ENCODE results near the gene HDAC10. TPM values are rescaled to one million over a fixed set of nuclear protein-coding genes. Genes with fewer than 3 reads are reported as not detected.

HDAC10 gene
- polyA plus RNA-seq, 1 experiment: 18.2 TPM

DNA sequence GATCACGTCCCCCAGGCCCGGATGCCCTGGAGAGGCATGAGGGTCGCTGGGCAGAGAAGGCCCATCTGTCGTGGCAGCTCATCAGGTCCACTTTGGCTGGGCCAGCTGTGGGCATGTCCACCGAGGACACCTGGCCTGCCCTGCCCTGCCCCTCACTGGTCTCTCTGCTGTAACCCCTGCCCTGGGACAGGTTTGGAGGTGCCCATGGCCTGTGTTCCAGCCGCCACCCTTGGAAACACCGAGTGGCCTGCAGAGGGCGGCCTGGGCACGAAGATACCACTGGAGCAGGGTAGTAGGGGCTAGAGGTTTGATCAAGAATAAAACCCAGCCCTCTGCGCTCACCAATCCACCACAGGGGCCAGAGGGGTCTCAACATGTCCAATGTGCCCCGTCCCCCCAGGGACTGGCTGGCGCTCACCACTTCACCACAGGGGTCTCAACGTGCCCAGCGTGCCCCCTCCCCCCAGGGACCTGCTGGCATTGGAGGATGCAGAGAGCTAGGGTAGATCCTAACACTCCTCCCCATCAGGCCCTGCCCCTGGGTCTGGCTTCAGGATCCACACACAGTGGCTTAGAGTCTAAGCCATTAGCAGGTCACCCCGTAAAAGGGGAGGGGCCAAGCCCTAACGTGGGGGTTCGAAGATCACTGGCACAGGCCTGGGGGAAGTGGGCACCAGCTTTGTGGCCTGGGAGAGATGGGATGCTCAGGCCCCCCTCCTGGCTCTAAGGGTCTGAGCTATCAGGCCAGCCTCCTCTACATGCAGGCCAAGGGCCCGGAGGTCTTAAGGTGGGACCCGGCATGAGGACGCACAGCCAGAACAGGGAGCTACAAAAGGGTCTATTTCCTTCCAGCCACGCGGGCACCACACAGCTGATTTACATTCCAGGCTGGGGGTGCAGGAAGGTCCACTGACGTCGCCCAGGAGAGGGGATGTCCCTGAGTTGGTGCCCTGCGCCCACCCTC lies 1.3 kb upstream of the HDAC10 start:
- POLR2A ChIA-PET: no interaction called here

DNA sequence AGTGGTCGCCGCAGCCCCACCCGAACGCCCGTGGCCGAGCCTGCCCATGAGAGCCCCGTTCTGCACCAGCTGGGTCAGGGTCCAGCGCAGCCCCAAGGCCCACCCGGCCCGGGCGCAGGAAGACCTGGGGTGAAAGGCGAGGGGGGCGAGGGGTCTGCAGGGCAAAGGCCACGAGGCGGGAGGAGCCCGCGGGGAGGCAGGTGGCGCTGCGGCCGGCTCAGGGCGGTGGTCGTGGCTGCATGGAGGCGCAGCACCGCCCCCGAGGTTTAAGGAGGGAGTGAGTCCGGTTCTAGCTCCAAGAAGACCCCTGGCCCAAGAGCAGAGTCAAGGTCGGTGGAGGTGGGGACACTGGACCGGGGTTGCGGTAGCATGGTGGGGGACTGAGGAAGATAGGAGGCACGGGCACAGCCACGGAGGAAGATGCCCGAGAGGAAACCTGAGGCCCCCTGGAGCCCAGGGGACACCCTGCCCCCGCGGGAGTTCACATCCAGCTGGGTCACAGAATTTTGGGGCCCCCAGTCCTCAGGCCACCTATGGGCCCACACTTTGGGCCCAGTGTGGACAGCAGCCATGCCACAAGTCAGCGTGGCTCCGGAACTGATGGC lies 514 bp upstream of the HDAC10 start:
- no peak for DNase-seq (ENCODE audit: low read depth)
- H3K27me3 ChIP-seq (ENCODE audit: control insufficient read depth, insufficient read depth, low read length): no peaks in the 10 kb centered on the region
- peak overlapping the region; percentile 65 for H3K4me3 ChIP-seq (ENCODE audit: low read depth, low read length)
- POLR2A ChIA-PET: no interaction called here
- TF ChIP-seq, protein P1, sequence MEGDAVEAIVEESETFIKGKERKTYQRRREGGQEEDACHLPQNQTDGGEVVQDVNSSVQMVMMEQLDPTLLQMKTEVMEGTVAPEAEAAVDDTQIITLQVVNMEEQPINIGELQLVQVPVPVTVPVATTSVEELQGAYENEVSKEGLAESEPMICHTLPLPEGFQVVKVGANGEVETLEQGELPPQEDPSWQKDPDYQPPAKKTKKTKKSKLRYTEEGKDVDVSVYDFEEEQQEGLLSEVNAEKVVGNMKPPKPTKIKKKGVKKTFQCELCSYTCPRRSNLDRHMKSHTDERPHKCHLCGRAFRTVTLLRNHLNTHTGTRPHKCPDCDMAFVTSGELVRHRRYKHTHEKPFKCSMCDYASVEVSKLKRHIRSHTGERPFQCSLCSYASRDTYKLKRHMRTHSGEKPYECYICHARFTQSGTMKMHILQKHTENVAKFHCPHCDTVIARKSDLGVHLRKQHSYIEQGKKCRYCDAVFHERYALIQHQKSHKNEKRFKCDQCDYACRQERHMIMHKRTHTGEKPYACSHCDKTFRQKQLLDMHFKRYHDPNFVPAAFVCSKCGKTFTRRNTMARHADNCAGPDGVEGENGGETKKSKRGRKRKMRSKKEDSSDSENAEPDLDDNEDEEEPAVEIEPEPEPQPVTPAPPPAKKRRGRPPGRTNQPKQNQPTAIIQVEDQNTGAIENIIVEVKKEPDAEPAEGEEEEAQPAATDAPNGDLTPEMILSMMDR (IDR thresholded peaks at IDR 0.05; ENCODE audit: insufficient read depth, low read depth, low read length): no peak
- H3K36me3 ChIP-seq (ENCODE audit: control insufficient read depth, insufficient read depth, low read length): peaks cover 19% of the 10 kb centered on the region
- CTCF ChIA-PET: interaction anchor here (0.7 to 5.6 kb wide), 18 partner anchors 10 to 369 kb away, joined by 3 to 50 read pairs (median 4); partner anchors contain the start of genes DENND6B, MAPK12 and SCO2

More for the DNA sequence above, 1.3 kb upstream of the HDAC10 start:
- H3K36me3 ChIP-seq (ENCODE audit: control insufficient read depth, insufficient read depth, low read length): peaks cover 18% of the 10 kb centered on the region
- TF ChIP-seq, protein P1 (IDR thresholded peaks at IDR 0.05; ENCODE audit: insufficient read depth, low read depth, low read length): peak; percentile 81
- CTCF ChIA-PET: interaction anchor here (0.6 to 5.6 kb wide), 19 partner anchors 8 to 273 kb away, joined by 3 to 50 read pairs (median 4); partner anchors contain the start of genes DENND6B, MAPK12, SCO2 and TUBGCP6
- no peak for DNase-seq (ENCODE audit: low read depth)
- H3K27me3 ChIP-seq (ENCODE audit: control insufficient read depth, insufficient read depth, low read length): no peaks in the 10 kb centered on the region
- H3K4me3 ChIP-seq (ENCODE audit: low read depth, low read length): no peak overlapping the region

DNA sequence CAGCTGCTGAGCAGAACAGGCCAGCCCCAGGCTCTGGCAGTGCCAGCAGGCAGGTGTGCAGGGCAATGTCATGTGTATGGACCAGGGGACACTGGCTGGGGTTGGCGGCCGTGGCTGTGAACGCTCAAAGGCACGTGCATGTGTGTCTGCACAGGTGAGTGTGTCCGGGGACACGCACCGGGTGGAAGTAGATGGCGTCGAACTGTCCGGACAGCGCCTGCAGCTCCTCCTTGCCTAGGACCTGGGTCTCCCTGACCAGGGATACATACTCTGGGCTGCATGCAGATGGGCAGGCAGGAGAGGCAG lies 863 bp downstream of the HDAC10 start:
- TF ChIP-seq, protein P1 (IDR thresholded peaks at IDR 0.05; ENCODE audit: insufficient read depth, low read depth, low read length): no peak
- ChIA-PET CTCF (interaction anchor here (0.9 to 5.6 kb wide), 12 partner anchors 8 to 370 kb away, joined by 3 to 50 read pairs (median 12); partner anchors contain the start of genes DENND6B, MAPK12 and SCO2), POLR2A (no interaction called here)
- H3K27me3 ChIP-seq (ENCODE audit: control insufficient read depth, insufficient read depth, low read length): no peaks in the 10 kb centered on the region
- no peak for DNase-seq (ENCODE audit: low read depth)
- peaks cover 23% of the 10 kb centered on the region for H3K36me3 ChIP-seq (ENCODE audit: control insufficient read depth, insufficient read depth, low read length)
- H3K4me3 ChIP-seq (ENCODE audit: low read depth, low read length): peak overlapping the region; percentile 65

DNA sequence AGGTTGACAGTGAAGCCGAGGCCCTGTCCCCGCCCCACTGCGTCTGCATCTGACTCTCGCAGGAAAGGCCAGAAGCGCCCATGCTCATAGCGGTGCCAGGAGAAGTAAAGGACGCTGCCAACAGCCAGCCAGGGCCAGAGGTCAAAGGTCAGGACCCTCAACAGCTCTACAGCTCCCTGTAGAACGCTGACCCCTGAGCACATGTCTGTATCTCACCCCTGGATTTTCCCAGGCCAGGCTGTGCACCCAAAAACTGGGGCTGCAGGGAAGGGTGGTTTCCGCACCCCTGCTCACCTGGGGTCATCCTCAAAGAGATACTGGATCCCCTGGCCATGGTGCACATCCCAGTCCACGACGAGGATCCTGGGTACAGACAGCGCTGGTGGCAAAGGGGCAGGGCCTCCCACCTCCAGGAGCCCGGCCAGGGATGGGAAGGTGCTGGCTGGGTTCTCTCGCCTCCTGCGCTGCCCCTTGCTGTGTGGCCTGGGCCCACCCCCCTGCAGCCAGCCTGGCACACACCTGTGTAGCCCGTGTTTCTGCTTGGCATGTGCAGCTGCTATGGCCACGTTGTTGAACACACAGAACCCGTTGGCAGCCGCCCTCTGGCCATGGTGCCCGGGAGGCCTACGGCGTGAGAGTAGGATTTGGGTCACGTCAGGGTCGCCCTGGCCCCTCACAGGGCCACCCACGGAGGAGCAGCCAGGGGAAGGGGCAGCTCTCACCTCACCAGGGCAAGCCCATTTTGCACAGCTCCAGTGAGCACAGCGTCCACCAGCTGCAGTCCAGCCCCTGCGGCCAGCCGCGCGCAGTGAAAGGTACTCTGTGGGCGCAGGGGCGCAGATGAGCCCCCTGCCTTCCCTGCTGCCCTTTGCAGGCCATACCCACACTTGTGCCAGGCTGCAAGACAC lies 1.5 kb downstream of the HDAC10 start:
- peak overlapping the region; percentile 65 for H3K4me3 ChIP-seq (ENCODE audit: low read depth, low read length)
- H3K36me3 ChIP-seq (ENCODE audit: control insufficient read depth, insufficient read depth, low read length): peaks cover 18% of the 10 kb centered on the region
- ChIA-PET CTCF (interaction anchor here (1.4 to 5.6 kb wide), 6 partner anchors 8 to 276 kb away, joined by 3 to 50 read pairs (median 17); partner anchors contain the start of genes DENND6B and SCO2), POLR2A (no interaction called here)
- TF ChIP-seq, protein P1 (IDR thresholded peaks at IDR 0.05; ENCODE audit: insufficient read depth, low read depth, low read length): no peak
- DNase-seq (ENCODE audit: low read depth): no peak
- no peaks in the 10 kb centered on the region for H3K27me3 ChIP-seq (ENCODE audit: control insufficient read depth, insufficient read depth, low read length)

Data from BJ (cell line).